HG03575 (cell line): ENCODE results near the gene NAAA.

Source experiments
- ATAC-seq: cut with Tn5 transposase; IDR thresholded peaks from one replicate; pipeline ENCODE4 v1.9.1; 2021; ENCODE audit not compliant: unreplicated experiment, insufficient number of reproducible peaks, low FRiP score; ENCODE audit errors: extremely low read depth

NAAA gene

DNA sequence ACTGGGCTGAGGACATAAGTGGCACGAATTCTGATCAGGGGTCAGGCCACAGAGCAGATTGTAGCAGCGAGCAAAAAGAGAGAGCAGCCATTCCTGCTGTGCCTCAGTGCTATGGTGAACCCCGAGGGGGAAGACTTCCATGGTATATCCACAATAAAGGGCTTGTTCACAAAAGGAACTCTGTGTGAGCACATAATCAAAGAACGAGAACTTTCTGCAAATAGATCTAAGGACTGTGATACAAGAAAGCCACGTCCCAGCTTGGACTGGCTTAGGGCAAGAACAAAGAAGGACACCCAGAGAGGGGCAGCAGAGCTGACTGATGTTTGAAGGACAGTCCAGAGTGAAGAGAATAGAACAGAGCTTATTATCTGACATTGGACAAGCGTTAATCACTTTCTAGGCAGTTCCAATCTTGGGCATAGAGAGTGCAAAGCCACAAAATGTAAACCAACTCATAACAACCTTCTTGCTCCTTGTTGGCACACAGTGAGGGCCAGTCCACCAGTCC is 62.5 kb downstream of the NAAA start:
- ATAC-seq, result no peak

GRCh38 chr4:75876218-75876617 is 64.6 kb downstream of the NAAA start:
- ATAC-seq, result no peak

DNA sequence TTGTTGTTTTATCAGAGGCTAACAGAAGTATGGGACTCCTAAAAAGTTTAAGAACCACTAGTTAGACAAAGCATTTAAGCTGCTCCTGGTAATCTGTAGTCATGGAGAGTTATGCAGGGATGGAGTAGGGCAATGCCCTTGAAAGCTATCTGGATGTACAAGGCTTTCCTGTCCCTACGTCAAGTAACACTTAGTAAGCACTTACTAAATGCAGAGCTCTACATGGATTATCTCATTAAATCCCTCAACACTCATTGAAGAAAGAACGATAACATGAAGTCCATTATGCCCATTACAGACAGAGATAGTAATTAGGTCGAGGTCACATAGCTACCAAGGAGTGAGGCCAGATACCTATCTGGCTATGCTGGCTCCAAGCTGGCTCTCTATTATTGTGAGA is 71.7 kb downstream of the NAAA start:
- ATAC-seq, result no peak

- ATAC-seq, result no peak
Observed at GRCh38 chr4:75867130-75867529, 73.7 kb downstream of the NAAA start.
